DND-41 (cell line): ENCODE data around the gene ZNF615.

Experiments
- ATAC-seq: fragments of 200-7000 bp; cut with Tn5 transposase; 3 replicates; pipeline ENCODE4 v1.9.1; 2021; ENCODE audit warnings: low read depth; ENCODE audit not compliant: insufficient read depth
- DNase-seq: peaks from one replicate; pipeline ENCODE4 v3.0.0-alpha.2; 2020
- H2AFZ ChIP-seq: 2 replicates; pipeline ENCODE4 v1.6.0; 2012; ENCODE audit warnings: low read depth, low read length
- H3K27ac ChIP-seq: 2 replicates; pipeline ENCODE4 v1.5.1; 2012; ENCODE audit warnings: low read length, inconsistent platforms
- H3K27me3 ChIP-seq: fragments of 200-600 bp; sonication (generic); 2 replicates; pipeline ENCODE4 v1.6.0; 2012; ENCODE audit warnings: low read length, mild to moderate bottlenecking, inconsistent platforms; ENCODE audit not compliant: insufficient read depth, poor library complexity
- H3K36me3 ChIP-seq: 2 replicates; pipeline ENCODE4 v1.5.1; 2012; ENCODE audit warnings: low read length, inconsistent platforms; ENCODE audit not compliant: insufficient read depth
- H3K4me1 ChIP-seq: 2 replicates; pipeline ENCODE4 v1.5.1; 2012; ENCODE audit warnings: mild to moderate bottlenecking, low read length; ENCODE audit not compliant: insufficient read depth
- H3K4me2 ChIP-seq: 2 replicates; pipeline ENCODE4 v1.6.0; 2012; ENCODE audit warnings: mild to moderate bottlenecking, moderate library complexity, low read length, inconsistent platforms; ENCODE audit not compliant: insufficient read depth
- H3K4me3 ChIP-seq, 2 experiments: fragments of 200-600 bp in 1 of 2; shearing (Covaris generic) in 1 of 2; 2 replicates each; pipeline ENCODE4 v1.5.1; 2012 to 2016; ENCODE audit warnings: inconsistent platforms in 2 of 2, low read length in 2 of 2, mild to moderate bottlenecking in 2 of 2, low read depth in 1 of 2, moderate library complexity in 1 of 2
- H3K79me2 ChIP-seq: 2 replicates; pipeline ENCODE4 v1.6.0; 2012; ENCODE audit warnings: low read length, inconsistent platforms; ENCODE audit not compliant: insufficient read depth
- H3K9ac ChIP-seq: 2 replicates; pipeline ENCODE4 v1.6.0; 2012; ENCODE audit warnings: low read depth, mild to moderate bottlenecking, inconsistent platforms, low read length, moderate library complexity
- H3K9me3 ChIP-seq: 2 replicates; pipeline ENCODE4 v1.5.1; 2012; ENCODE audit warnings: low read length, moderate library complexity, mild to moderate bottlenecking, inconsistent platforms; ENCODE audit not compliant: insufficient read depth, severe bottlenecking
- H4K20me1 ChIP-seq: 2 replicates; pipeline ENCODE4 v1.6.0; 2012; ENCODE audit warnings: low read length; ENCODE audit not compliant: insufficient read depth
- CTCF ChIP-seq: IDR thresholded peaks from 2 replicates; pipeline ENCODE4 v1.5.1; 2012; ENCODE audit warnings: borderline replicate concordance, low read length, moderate library complexity, mild to moderate bottlenecking; ENCODE audit not compliant: poor library complexity, severe bottlenecking; ENCODE audit errors: extremely low read depth
- EZH2 ChIP-seq: IDR thresholded peaks from 3 replicates; pipeline ENCODE4 v1.6.1; 2012; ENCODE audit warnings: borderline replicate concordance, low read depth, mild to moderate bottlenecking, moderate library complexity, low read length, inconsistent platforms; ENCODE audit not compliant: severe bottlenecking

ZNF615 gene

DNA sequence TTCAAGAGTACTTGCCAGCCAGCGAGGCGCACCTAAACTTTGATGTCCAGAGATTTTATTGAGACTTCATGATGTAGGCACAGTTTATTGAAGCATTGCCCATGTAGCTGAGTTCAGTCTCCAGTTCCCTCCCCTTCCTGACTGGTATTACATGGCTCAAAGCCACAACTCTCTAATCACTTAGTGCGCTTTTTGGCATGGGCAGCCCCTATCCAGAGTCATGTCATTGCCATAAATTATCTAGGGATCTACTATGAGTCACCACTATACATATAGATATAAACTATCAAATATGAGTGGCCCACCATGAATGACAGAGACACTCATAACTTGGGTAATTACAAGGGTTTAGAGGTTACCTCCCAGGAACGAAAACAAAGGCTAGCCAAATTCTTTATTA lies 12.5 kb upstream of the ZNF615 start:
- Histone ChIP-seq H3K4me1 (no peaks in the 10 kb centered on the region), H2AFZ (no peak overlapping the region), H3K4me2 (no peak overlapping the region), H3K27me3 (no peaks in the 10 kb centered on the region), H3K9ac (no peak overlapping the region), H4K20me1 (no peaks in the 10 kb centered on the region), H3K9me3 (peaks cover 63% of the 10 kb centered on the region), H3K4me3 (no peak overlapping the region), H3K36me3 (peaks cover 98% of the 10 kb centered on the region), H3K79me2 (peaks cover 45% of the 10 kb centered on the region), H3K27ac (no peak overlapping the region)
- DNase-seq (no peak), ATAC-seq (no peak)
- no peak for TF ChIP-seq CTCF
- TF ChIP-seq EZH2: no peak

DNA sequence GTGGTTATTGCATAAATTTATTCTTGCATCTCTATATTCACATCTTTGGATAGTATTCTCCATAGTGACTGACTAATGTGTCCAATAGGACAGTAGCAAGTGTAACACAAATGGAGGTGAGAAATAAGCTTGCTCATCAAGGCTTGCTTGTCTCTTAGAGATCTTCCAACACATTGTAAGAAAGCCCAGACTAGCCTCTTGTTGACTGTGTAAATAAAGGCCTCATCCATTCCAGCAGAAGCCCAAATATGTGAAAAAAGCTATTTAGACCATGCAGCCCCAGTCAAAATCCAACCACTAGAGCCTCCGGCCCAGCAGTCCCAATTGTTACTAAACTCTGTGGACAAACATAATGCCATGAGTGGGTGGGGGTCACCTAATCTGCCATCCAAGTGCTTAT lies 2.7 kb upstream of the ZNF615 start:
- Histone ChIP-seq H3K9me3 (peaks cover 7% of the 10 kb centered on the region), H3K4me3 (no peak overlapping the region)
- no peak for ATAC-seq

DNA sequence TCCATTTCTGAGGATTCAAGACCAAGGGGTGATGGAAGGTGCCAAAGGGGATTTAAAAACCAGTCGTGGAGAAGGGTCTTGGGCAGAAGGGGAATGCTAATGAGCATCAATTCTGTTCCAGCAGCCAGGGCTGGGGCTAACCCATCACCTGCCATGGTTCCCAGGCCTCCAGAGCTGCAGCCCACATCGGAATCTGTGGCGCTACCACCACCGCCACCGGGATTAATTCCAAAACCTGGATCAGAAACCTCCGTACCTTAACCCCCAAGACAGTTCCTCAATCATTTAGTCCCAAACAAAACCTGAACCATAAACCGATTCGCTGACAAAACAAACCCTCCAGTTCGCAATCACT lies 583 bp downstream of the ZNF615 start:
- Histone ChIP-seq H3K27ac (peak overlapping the region; percentile 93), H3K9ac (peak overlapping the region; percentile 62), H3K4me3 (peak overlapping the region; percentile 46 to 83)

More for the DNA sequence above, 2.7 kb upstream of the ZNF615 start:
- DNase-seq: no peak
- Histone ChIP-seq H3K79me2 (peaks cover 23% of the 10 kb centered on the region), H3K27ac (no peak overlapping the region), H3K36me3 (peaks cover 26% of the 10 kb centered on the region), H3K4me1 (peaks cover 24% of the 10 kb centered on the region), H2AFZ (no peak overlapping the region), H4K20me1 (no peaks in the 10 kb centered on the region), H3K9ac (no peak overlapping the region), H3K4me2 (no peak overlapping the region), H3K27me3 (no peaks in the 10 kb centered on the region)
- no peak for TF ChIP-seq EZH2
- no peak for TF ChIP-seq CTCF

More for the DNA sequence above, 583 bp downstream of the ZNF615 start:
- Histone ChIP-seq H3K4me1 (peaks cover 24% of the 10 kb centered on the region), H2AFZ (peak overlapping the region; percentile 93), H3K9me3 (peaks cover 12% of the 10 kb centered on the region), H4K20me1 (no peaks in the 10 kb centered on the region), H3K27me3 (no peaks in the 10 kb centered on the region), H3K4me2 (peak overlapping the region; percentile 92), H3K79me2 (peaks cover 42% of the 10 kb centered on the region), H3K36me3 (peaks cover 23% of the 10 kb centered on the region)
- ATAC-seq (peak; percentile 44), DNase-seq (no peak)
- TF ChIP-seq CTCF (no peak), EZH2 (no peak)
